GM18519 (cell line): Measurements from ENCODE around the gene TTLL6.

Experiments
- ATAC-seq: cut with Tn5 transposase; IDR thresholded peaks from one replicate; pipeline ENCODE4 v1.9.1; 2021; ENCODE audit warnings: mild to moderate bottlenecking, moderate library complexity; ENCODE audit not compliant: unreplicated experiment, low FRiP score

The TTLL6 gene

GRCh38 chr17:48769009-48769675 lies 47.9 kb downstream of the TTLL6 start:
- no peak for ATAC-seq

GRCh38 chr17:48767263-48767774 lies 49.7 kb downstream of the TTLL6 start:
- no peak for ATAC-seq

GRCh38 chr17:48761114-48761513 lies 55.9 kb downstream of the TTLL6 start:
- no peak for ATAC-seq

GRCh38 chr17:48760411-48760810 lies 56.6 kb downstream of the TTLL6 start:
- ATAC-seq, result no peak

GRCh38 chr17:48759288-48759687 lies 57.7 kb downstream of the TTLL6 start:
- no peak for ATAC-seq

- no peak for ATAC-seq
Observed at GRCh38 chr17:48757524-48757961, 59.5 kb downstream of the TTLL6 start.

GRCh38 chr17:48756830-48757251 lies 60.2 kb downstream of the TTLL6 start:
- ATAC-seq, result no peak

- no peak for ATAC-seq
Observed at GRCh38 chr17:48755356-48755755, 61.7 kb downstream of the TTLL6 start.

GRCh38 chr17:48754500-48755261 lies 62.3 kb downstream of the TTLL6 start:
- ATAC-seq, result no peak

GRCh38 chr17:48753794-48754499 lies 63.1 kb downstream of the TTLL6 start:
- ATAC-seq, result no peak

GRCh38 chr17:48752399-48753288 lies 64.4 kb downstream of the TTLL6 start:
- ATAC-seq, result no peak

- ATAC-seq, result no peak
Observed at GRCh38 chr17:48751733-48752398, 65.2 kb downstream of the TTLL6 start.

- ATAC-seq, result no peak
Observed at GRCh38 chr17:48751172-48751571, 65.9 kb downstream of the TTLL6 start.

GRCh38 chr17:48749621-48750553 lies 67.1 kb downstream of the TTLL6 start:
- ATAC-seq, result no peak

- no peak for ATAC-seq
Observed at GRCh38 chr17:48748718-48749566, 68.1 kb downstream of the TTLL6 start.

GRCh38 chr17:48747445-48748363 lies 69.3 kb downstream of the TTLL6 start:
- no peak for ATAC-seq
